Measurements from ENCODE around the gene CLN6.

DNA sequence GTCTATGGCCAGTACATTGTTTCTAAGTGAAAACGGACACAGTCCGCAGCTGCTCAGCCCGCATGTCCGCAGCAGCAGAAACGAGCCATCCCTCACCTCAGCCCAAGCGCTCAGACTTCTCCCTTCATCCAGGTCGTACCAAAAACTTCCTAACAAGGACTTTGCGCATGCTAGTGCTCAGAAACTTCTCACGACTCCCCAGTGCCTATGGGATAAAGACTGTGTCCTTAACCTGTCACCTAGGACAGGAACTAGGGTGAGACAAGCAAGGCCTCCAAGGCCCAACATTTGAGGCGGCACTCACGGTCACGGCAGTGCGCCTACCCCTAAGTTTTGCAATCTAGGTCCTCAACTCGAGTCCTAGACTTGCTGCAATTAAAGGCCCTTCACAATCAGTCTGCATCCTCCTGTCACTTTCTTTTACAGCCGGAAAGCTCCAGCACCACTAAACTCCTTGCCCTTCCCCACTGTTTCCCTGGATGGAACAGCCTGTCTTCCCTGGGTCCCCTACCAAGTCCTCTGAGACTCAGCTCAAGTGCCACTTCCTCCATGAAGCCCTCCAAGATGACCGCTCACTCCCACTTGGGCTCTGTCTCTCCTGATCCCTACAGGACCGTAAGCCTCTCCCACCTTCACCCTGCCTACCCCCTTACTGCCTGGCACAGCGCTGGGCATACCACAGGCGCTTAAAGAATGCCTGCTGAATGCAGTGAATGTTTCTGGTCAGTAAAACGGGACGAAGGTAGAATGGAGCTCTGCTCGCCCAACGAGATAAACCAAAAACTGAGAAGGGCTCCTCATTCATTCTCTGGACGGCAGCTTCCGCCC, 1.2 kb downstream of the CLN6 start:
- TF ChIP-seq, protein P1, sequence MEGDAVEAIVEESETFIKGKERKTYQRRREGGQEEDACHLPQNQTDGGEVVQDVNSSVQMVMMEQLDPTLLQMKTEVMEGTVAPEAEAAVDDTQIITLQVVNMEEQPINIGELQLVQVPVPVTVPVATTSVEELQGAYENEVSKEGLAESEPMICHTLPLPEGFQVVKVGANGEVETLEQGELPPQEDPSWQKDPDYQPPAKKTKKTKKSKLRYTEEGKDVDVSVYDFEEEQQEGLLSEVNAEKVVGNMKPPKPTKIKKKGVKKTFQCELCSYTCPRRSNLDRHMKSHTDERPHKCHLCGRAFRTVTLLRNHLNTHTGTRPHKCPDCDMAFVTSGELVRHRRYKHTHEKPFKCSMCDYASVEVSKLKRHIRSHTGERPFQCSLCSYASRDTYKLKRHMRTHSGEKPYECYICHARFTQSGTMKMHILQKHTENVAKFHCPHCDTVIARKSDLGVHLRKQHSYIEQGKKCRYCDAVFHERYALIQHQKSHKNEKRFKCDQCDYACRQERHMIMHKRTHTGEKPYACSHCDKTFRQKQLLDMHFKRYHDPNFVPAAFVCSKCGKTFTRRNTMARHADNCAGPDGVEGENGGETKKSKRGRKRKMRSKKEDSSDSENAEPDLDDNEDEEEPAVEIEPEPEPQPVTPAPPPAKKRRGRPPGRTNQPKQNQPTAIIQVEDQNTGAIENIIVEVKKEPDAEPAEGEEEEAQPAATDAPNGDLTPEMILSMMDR (IDR thresholded peaks at IDR 0.05): no peak
- TF ChIP-seq POLR2AphosphoS5 (IDR thresholded peaks at IDR 0.05): no peak
- TF ChIP-seq EP300 (IDR thresholded peaks at IDR 0.05): no peak
- TF ChIP-seq POLR2A (IDR thresholded peaks at IDR 0.05; ENCODE audit: low read depth): no peak

All from esophagus muscularis mucosa (tissue), 4 donors.